CD4-positive, alpha-beta T cell treated with Interleukin-4 for 4 hours (primary cell): ENCODE data around the gene SPSB1.

Experiments used
- DNase-seq: peaks from one replicate; pipeline ENCODE4 v3.0.0-alpha.2; 2020

The SPSB1 gene

GRCh38 chr1:9260059-9260766, 32.5 kb upstream of the SPSB1 start:
- no peak for DNase-seq

GRCh38 chr1:9261496-9261895, 31.2 kb upstream of the SPSB1 start:
- DNase-seq: no peak

- no peak for DNase-seq
Observed at GRCh38 chr1:9262096-9262986, 30.4 kb upstream of the SPSB1 start.

- no peak for DNase-seq
Observed at GRCh38 chr1:9263276-9263855, 29.3 kb upstream of the SPSB1 start.

- DNase-seq: no peak
Observed at GRCh38 chr1:9263984-9264872, 28.5 kb upstream of the SPSB1 start.

GRCh38 chr1:9265037-9265436, 27.7 kb upstream of the SPSB1 start:
- no peak for DNase-seq

- no peak for DNase-seq
Observed at GRCh38 chr1:9265968-9266367, 26.7 kb upstream of the SPSB1 start.

GRCh38 chr1:9267352-9267686, 25.4 kb upstream of the SPSB1 start:
- no peak for DNase-seq

GRCh38 chr1:9267827-9268581, 24.7 kb upstream of the SPSB1 start:
- DNase-seq: no peak

GRCh38 chr1:9269078-9269501, 23.6 kb upstream of the SPSB1 start:
- no peak for DNase-seq

GRCh38 chr1:9269721-9270120, 23.0 kb upstream of the SPSB1 start:
- DNase-seq: no peak

- no peak for DNase-seq
Observed at GRCh38 chr1:9270290-9270883, 22.3 kb upstream of the SPSB1 start.

GRCh38 chr1:9271283-9271682, 21.4 kb upstream of the SPSB1 start:
- no peak for DNase-seq

- no peak for DNase-seq
Observed at GRCh38 chr1:9271861-9272595, 20.7 kb upstream of the SPSB1 start.

- no peak for DNase-seq
Observed at GRCh38 chr1:9273177-9273576, 19.5 kb upstream of the SPSB1 start.

GRCh38 chr1:9275161-9275560, 17.5 kb upstream of the SPSB1 start:
- DNase-seq: no peak

GRCh38 chr1:9275567-9276034, 17.1 kb upstream of the SPSB1 start:
- peak; percentile 71 for DNase-seq

- DNase-seq: no peak
Observed at GRCh38 chr1:9278116-9278515, 14.6 kb upstream of the SPSB1 start.

- no peak for DNase-seq
Observed at GRCh38 chr1:9278585-9279153, 14.0 kb upstream of the SPSB1 start.

GRCh38 chr1:9279172-9279840, 13.4 kb upstream of the SPSB1 start:
- no peak for DNase-seq
